HG02970 (cell line): Measurements from ENCODE around the gene SPATS2.

ENCODE experiments used
- ATAC-seq: cut with Tn5 transposase; IDR thresholded peaks from one replicate; pipeline ENCODE4 v1.9.1; 2021; ENCODE audit warnings: mild to moderate bottlenecking, moderate library complexity, moderate number of reproducible peaks; ENCODE audit not compliant: unreplicated experiment, low FRiP score

The SPATS2 gene

GRCh38 chr12:49564686-49565405, 197.6 kb downstream of the SPATS2 start:
- ATAC-seq = no peak

DNA sequence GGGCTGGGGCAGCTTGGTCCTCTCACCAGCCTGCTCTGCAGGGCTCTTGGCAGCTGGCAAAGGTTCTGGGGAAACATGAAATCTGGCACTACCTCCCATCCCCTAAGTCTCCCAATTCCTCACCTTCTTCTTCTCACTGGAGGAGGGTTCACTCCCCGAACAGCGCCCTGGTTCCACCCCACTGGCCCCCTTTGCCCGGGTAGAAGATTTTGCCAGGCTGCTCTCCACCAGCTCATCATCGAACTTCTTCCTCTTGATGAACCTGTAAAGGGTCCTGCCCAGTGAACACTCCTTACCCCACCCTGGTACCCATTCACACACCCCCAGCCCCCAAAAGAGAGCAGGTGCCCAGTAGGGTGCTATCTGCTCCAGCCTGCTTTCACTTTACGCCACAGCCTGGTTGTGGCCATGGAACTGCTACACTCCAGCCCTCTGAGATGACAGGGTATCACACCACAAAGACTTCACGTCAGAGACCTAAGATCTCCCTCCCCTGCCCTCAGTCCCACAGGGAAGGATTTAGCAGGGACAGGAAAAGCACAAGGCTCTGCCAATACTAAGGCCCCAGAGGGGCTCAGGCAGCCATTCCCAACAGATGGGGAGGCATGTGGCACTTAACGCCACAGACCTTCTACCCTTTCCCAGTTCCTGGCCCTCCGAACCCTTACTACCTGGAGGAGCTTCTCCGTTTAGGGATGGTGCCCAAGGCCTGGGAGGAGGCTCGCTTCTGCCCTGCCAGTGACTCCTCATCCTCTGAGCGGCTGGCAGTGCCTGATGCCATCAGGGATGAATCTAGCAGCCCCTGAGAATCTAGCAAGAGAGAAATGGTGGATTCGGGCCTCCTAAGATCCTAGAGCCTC, 198.4 kb downstream of the SPATS2 start:
- ATAC-seq = no peak

DNA sequence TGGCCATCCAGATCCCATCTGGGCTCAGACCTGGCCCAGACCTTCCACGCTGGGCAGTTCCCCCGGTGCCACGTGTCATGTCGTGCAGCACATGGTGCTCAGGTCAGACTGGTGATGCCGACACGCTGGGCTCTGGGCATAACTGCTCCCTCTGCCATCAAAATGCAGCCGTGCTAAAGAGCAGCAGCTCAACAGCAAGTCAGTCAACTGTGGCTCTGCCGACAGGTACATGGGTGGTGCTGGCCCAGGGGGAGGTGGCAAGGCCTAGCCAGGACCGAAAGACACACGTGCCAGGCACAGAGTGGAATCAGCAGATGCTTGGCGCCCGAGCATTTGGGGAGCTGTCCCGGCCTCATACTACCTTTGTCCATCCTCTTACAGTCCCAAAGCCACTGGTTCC, 199.1 kb downstream of the SPATS2 start:
- no peak for ATAC-seq

- ATAC-seq = no peak
These were observed 200.0 kb downstream of the SPATS2 start for GRCh38 chr12:49567302-49567610.

- peak; percentile 70 for ATAC-seq
These were observed 200.6 kb downstream of the SPATS2 start, which contains the start of gene MCRS1 for GRCh38 chr12:49567611-49568441. Gene MCRS1, minus strand, starts transcription at chr12:49568142. Its CDS starts 1,411 bp downstream, at chr12:49566731.

DNA sequence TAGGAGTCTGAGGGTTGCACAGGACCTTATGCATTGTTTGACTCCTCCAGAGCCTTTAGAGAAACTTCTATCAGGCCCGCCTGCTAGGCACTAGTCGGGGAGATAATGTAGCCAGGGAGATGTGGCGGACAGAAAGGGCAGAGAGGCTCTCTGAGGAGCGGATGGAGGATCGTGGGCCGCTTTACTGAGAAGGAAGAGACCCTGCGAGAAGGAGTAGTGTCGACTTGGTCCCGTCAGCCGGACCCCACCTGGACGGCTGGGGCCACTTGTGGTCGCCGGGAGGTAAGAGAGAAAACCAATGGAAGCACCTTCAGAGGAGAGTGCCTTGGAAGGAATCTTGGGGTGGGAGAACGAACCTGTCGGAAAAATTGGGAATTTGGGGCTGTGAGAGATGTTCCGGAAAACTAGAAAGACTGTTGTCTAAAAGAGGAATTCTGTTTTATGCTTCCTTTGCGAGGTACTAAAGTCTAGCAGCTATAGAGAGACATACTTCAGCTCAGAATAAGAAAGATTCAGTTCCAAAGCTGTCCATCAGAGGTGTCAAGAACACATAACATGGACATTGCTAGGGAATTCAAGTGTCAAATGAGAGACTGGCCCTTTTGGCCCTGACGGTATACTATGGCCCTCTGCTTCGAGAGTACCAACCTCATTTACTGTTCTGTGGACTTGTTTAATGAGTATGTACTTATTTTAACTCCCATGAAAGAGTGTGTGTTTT, 201.3 kb downstream of the SPATS2 start:
- ATAC-seq = peak; percentile 2
